Measurements from ENCODE around the gene SPTBN1.

GRCh38 chr2:54666131-54666633 lies 210.1 kb downstream of the SPTBN1 start:
- TF ChIP-seq EZH2 (IDR thresholded peaks at IDR 0.05; ENCODE audit: insufficient read depth, poor library complexity, severe bottlenecking) (no peak), EZH2phosphoT487 (IDR thresholded peaks at IDR 0.05; ENCODE audit: insufficient read depth, low read depth) (no peak)

All from GM23248 (cell line).